ENCODE results near the gene CALR3.
"Not testable (repeated sequence)": the region's sequence is repeated elsewhere in the genome, so short reads cannot be mapped to it uniquely, and the experiment has no call there.

The CALR3 gene

DNA sequence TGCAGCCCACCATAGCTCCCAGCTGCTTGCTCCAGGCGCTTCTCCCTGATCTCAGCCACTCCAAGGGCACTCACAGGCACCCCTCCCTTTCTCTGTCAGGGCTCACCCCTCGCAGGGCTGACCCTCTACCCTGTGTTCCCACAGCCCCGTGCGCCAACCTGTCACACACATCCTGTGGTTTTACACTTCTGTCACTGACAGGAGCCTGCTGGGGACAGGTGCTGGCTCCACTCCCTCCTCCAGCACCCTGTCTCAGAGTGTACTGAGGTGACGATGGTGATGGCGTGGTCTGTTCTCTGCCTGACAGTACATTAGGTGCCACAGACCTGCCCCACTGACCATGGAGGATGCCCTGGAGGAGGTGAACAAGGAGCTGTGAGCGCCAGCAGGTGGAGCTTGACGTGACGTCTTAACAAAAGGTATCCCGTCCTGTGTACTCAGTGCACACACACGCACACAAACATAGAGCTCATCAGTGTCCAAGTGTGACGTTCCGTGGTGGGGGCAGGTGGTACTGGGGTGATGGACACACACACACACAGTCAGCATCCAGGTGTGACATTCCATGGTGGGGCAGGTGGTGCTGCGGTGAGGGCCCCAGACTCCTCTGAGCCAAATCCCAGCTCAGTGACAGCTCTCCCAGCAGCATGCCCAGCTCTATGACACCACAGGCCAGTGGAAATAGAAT, 21.1 kb upstream of the CALR3 start:
- ATAC-seq (peak; percentile 31), DNase-seq (ENCODE audit: low spot score in 2 of 2) (no peak)
- Mint-ChIP-seq H3K36me3 (peaks cover 53% of the 10 kb centered on the region), H3K27ac (peak overlapping the region; percentile 50), H3K4me3 (no peak overlapping the region), H3K4me1 (peaks cover 13% of the 10 kb centered on the region), H3K9me3 (no peaks in the 10 kb centered on the region)

DNA sequence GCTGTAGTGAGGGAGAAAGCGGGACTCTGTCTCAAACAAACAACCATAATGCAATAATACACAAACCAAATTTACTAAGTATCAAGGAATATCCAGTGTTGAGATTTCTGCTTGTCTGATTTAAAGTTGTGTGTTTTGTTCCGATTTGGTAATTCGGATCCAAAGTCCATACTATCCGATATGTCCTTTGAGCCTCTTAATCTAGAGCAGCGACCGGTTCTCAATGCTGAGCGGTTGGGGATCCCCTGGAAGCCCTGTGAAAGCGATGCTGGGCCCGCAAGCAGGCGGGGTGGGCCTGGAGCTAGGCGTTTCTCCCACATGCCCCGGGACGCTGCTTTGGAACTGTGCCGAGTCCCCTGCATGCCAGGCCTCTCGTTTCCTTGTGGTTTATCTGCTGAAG, 20.4 kb upstream of the CALR3 start:
- no peak for ATAC-seq
- no peak overlapping the region for H3K27ac Mint-ChIP-seq

DNA sequence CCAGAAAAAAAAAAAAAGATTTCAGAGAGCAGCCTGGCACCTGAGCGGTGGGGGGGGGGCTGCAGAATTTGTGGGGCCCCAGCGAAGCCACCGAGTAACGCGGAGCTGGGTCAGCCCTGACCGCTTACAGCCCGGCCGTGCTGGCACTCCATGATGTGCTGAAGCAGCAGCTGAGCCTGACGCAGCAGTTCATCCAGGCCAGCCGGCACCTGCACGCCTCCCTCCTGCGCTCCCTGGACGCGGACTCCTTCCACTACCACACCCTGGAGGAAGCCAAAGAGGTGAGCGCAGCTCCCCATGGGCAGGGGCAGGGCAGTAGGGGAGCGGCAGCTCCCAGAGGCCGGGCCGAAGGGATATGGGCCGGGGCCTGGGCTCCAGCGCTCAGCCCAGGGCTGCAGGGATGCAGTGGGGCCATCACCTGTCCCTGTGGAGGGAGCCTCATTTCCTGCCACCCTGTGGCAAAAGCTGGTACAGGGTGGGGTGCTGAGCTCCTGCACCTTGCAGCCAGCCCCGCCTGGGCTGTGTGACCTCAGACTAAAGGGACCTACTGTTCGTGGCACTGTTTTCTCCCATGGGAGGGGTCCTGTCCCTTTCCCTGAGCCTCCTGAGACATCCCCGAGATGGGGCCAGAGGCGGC, 18.5 kb upstream of the CALR3 start:
- peaks cover 13% of the 10 kb centered on the region for H3K4me1 Mint-ChIP-seq
- no peak for ATAC-seq
- no peak overlapping the region for H3K4me3 Mint-ChIP-seq
- H3K9me3 Mint-ChIP-seq, result no peaks in the 10 kb centered on the region
- no peak overlapping the region for H3K27ac Mint-ChIP-seq
- no peak for DNase-seq (ENCODE audit: low spot score in 2 of 2)
- H3K36me3 Mint-ChIP-seq, result peaks cover 34% of the 10 kb centered on the region

More for the DNA sequence above, 20.4 kb upstream of the CALR3 start:
- Mint-ChIP-seq H3K4me3 (no peak overlapping the region), H3K9me3 (no peaks in the 10 kb centered on the region), H3K4me1 (peaks cover 13% of the 10 kb centered on the region), H3K36me3 (peaks cover 51% of the 10 kb centered on the region)
- no peak for DNase-seq (ENCODE audit: low spot score in 2 of 2)

DNA sequence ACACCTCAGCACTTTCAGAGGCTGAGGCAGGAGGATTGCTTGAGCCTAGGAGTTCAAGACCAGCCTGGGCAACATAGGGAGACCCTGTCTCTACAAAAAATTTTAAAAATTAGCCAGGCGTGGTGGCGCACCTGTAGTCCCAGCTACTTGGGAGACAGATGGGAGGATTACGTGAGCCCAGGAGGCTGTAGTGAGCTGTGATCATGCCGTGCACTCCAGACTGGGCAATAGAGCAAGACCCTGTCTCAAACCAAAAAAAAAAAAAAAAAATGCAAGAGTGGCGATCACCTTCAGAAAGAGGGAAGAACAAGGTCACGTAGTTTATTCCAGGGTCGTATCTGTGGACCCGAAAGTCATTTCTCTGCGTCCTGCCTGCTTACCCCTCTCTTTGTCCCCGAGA, 16.6 kb upstream of the CALR3 start:
- not testable (repeated sequence) for H3K9me3 Mint-ChIP-seq; H3K4me3 Mint-ChIP-seq; ATAC-seq; DNase-seq (ENCODE audit: low spot score in 2 of 2)
- peak overlapping the region; percentile 33 for H3K27ac Mint-ChIP-seq
- peaks cover 10% of the 10 kb centered on the region for H3K4me1 Mint-ChIP-seq
- H3K36me3 Mint-ChIP-seq, result peaks cover 20% of the 10 kb centered on the region

DNA sequence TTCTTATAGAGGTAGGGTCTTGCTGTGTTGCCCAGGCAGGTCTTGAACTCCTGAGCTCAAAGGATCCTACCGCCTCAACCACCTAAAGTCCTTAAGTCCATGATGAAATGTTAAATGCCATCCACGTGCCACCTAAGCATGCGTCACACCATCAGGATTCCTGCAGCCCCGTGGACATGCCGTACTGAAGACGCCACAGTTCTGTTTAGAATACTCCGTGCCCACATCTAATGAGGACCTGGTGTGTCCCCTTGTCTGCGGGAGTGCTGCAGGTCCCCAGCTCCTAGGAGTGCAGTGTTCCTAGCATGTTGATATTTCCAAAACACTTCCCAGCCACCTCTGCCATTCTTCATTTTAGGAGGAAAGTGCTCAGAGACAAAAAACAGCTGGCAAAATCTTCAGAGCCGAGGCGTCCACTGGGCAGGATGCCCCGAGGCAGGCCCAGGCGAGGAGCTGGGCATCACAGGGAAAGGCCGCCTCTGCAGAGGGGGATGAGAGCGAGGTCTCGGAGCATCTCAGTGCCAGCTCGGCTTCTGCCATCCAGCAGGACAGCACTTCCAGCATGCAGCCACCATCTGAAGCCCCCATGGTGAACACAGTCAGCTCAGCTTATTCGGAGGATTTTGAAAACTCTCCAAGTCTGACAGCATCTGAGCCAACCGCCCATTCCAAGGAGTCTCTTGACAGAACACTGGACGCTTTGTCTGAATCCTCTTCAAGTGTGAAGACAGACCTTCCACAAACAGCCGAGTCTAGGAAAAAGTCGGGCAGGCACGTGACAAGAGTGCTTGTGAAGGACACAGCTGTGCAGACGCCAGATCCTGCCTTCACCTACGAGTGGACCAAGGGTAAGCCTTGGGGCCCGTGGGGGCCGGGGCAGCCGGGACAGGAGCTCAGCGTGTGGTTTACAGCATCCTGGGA, 13.4 kb upstream of the CALR3 start:
- no peak for DNase-seq (ENCODE audit: low spot score in 2 of 2)
- no peak for ATAC-seq
- Mint-ChIP-seq H3K4me1 (no peaks in the 10 kb centered on the region), H3K4me3 (no peak overlapping the region), H3K27ac (no peak overlapping the region), H3K9me3 (no peaks in the 10 kb centered on the region), H3K36me3 (peaks cover 22% of the 10 kb centered on the region)

DNA sequence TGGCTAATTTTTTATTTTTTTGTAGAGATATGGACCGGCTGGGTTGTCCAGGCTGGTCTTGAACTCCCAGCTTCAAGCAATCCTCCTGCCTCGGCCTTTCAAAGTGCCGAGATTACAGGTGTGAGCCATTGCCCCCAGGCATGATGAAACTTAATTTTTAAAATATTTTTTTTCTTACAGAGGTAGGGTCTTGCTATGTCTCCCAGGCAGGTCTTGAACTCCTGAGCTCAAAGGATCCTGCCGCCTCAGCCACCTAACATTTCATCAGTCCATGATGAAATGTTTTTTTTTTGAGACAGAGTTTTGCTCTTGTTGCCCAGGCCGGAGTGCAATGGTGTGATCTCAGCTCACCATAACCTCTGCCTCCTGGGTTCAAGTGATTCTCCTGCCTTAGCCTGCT, 12.6 kb upstream of the CALR3 start:
- Mint-ChIP-seq H3K4me1 (no peaks in the 10 kb centered on the region), H3K9me3 (no peaks in the 10 kb centered on the region), H3K27ac (no peak overlapping the region), H3K4me3 (no peak overlapping the region), H3K36me3 (peaks cover 22% of the 10 kb centered on the region)
- DNase-seq (ENCODE audit: low spot score in 2 of 2), result no peak
- ATAC-seq, result no peak

DNA sequence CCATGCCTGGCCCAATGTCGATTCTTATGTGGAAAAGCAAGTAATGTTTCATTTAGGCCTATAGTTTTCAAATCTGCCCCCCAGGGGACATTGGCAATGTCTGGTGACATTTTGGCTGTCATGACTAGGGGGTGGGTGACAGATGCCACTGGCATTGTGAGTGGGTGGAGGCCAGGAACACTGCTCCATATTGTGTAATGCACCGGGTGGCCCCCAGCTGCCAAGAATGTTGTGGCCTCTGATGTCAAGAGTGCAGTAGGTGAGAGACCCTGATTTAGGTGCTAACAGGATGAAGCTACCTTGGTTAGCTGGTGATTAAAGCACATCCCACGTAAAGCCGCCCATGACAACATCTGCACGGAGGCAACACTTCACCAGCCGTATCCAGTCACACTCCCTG, 11.0 kb upstream of the CALR3 start:
- DNase-seq (ENCODE audit: low spot score in 2 of 2) (no peak), ATAC-seq (no peak)
- Mint-ChIP-seq H3K9me3 (no peaks in the 10 kb centered on the region), H3K4me1 (no peaks in the 10 kb centered on the region), H3K4me3 (no peak overlapping the region), H3K27ac (no peak overlapping the region), H3K36me3 (peaks cover 28% of the 10 kb centered on the region)

DNA sequence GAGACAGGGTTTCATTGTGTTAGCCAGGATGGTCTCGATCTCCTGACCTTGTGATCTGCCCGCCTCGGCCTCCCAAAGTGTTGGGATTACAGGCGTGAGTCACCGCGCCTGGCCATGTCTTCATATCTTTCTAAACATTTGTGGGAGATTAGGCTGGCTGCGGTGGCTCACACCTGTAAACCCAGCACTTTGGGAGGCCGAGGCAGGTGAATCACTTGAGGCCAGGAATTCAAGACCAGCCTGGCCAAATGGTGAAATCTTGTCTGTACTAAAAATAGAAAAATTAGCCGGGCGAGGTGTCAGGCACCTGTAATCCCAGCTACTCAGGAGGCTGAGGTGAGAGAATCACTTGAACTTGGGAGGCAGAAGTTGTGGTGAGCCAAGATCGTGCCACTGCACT, 10.2 kb upstream of the CALR3 start:
- not testable (repeated sequence) for H3K4me1 Mint-ChIP-seq; H3K4me3 Mint-ChIP-seq; ATAC-seq; DNase-seq (ENCODE audit: low spot score in 2 of 2); H3K9me3 Mint-ChIP-seq; H3K27ac Mint-ChIP-seq
- H3K36me3 Mint-ChIP-seq, result peaks cover 30% of the 10 kb centered on the region

DNA sequence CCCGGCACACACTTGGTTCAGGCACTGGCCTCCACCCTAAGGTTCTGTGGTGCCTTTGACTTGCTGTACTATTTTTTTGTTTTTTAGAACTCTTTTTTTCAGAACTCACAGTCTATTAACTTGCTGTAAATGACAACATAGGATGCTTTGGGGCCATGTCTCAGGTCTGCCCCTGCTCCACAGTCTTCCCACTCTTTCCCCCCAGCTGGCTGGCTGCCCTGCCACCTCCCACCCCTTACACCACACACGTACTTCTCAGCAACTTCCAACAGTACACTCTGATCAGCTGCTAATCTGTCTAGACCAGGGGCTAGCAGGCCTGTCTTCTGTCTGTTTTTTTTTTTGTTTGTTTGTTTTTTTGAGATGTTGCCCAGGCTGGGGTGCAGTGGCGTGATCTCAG, 8.3 kb upstream of the CALR3 start:
- H3K9me3 Mint-ChIP-seq, result no peaks in the 10 kb centered on the region
- DNase-seq (ENCODE audit: low spot score in 2 of 2), result no peak
- H3K4me1 Mint-ChIP-seq, result no peaks in the 10 kb centered on the region
- no peak for ATAC-seq
- H3K4me3 Mint-ChIP-seq, result no peak overlapping the region
- H3K27ac Mint-ChIP-seq, result no peak overlapping the region
- peaks cover 26% of the 10 kb centered on the region for H3K36me3 Mint-ChIP-seq

DNA sequence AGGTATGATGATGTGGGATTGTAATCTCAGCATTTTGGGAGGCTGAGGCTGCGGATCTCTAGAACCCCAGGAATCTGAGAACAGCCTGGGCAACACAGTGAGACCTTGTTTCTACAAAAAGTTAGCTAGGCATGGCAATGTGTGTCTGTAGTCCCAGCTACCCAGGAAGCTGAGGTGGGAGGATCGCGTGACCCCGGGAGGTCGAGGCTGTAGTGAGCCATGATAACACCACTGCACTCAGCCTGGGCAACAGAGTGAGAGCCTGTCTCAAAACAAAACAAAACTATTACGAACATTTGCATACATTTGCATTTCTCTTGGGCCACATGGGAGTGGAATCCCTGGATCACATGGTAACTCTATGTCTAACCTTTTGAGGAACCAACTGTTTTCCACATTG, 1.9 kb upstream of the CALR3 start:
- Mint-ChIP-seq H3K36me3 (peaks cover 20% of the 10 kb centered on the region), H3K9me3 (no peaks in the 10 kb centered on the region), H3K4me3 (peak overlapping the region; percentile 96), H3K27ac (no peak overlapping the region), H3K4me1 (peaks cover 9% of the 10 kb centered on the region)
- ATAC-seq (no peak), DNase-seq (ENCODE audit: low spot score in 2 of 2) (no peak)

DNA sequence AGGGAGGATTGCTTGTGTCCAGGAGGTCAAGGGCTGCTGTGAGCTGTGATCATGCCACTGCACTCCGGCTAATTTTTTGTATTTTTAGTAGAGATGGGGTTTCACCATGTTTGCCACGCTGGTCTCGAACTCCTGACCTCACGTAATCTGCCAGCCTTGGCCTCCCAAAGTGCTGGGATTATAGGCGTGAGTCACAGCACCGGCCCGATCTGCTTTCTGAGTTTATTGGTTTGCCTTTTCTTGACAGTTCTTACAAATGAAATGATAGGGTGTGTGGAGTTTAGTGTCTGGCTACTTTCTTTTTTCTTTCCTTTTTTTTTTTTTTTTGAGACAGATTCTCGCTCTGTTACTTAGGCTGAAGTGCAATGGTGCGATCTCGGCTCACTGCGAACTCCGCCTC, 1.1 kb upstream of the CALR3 start:
- ATAC-seq, result no peak
- H3K36me3 Mint-ChIP-seq, result peaks cover 13% of the 10 kb centered on the region
- H3K27ac Mint-ChIP-seq, result peak overlapping the region; percentile 96
- H3K4me3 Mint-ChIP-seq, result peak overlapping the region; percentile 96
- no peak for DNase-seq (ENCODE audit: low spot score in 2 of 2)
- H3K9me3 Mint-ChIP-seq, result no peaks in the 10 kb centered on the region
- H3K4me1 Mint-ChIP-seq, result peaks cover 9% of the 10 kb centered on the region

DNA sequence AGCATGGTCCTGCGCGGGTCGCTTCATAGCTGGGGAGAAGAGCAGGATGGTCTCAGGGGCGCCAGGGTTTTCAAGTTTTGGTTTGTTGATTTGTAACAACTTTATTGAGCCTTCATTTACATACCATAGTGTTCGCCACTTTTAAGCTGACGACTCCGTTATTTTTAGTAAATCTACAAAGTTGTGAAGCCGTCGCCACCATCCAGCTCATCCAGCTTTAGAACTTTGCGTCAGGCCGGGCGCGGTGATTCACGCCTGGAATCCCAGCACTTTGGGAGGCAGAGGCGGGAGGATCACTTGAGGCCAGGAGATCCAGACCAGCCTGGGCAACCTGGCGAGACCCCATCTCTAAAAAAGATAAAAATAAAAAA, 631 bp upstream of the CALR3 start:
- H3K4me3 Mint-ChIP-seq, result peak overlapping the region; percentile 96
- no peak for ATAC-seq
- no peaks in the 10 kb centered on the region for H3K9me3 Mint-ChIP-seq
- H3K36me3 Mint-ChIP-seq, result peaks cover 9% of the 10 kb centered on the region
- H3K27ac Mint-ChIP-seq, result peak overlapping the region; percentile 96
- DNase-seq (ENCODE audit: low spot score in 2 of 2), result no peak
- H3K4me1 Mint-ChIP-seq, result peaks cover 9% of the 10 kb centered on the region

DNA sequence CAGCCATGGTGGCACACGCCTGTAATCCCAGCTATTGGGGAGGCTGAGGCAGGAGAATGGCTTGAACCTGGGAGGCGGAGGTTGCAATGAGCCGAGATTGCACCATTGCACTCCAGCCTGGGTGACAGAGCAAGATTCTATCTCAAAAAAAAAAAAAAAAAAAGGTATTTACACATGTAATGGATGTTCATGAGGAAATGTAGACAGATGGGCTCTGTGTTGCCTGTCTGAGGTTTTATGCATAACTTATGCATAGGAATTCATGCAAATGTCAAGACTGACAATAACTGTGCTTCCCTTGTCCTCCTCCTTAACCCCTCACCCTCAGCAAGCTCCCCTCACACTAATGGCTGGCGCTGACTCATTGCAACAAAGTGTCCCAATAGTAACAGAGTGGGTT, 9.5 kb downstream of the CALR3 start:
- H3K36me3 Mint-ChIP-seq; H3K4me1 Mint-ChIP-seq; H3K27ac Mint-ChIP-seq; H3K9me3 Mint-ChIP-seq; ATAC-seq; H3K4me3 Mint-ChIP-seq; DNase-seq (ENCODE audit: low spot score in 2 of 2): not testable (repeated sequence)

DNA sequence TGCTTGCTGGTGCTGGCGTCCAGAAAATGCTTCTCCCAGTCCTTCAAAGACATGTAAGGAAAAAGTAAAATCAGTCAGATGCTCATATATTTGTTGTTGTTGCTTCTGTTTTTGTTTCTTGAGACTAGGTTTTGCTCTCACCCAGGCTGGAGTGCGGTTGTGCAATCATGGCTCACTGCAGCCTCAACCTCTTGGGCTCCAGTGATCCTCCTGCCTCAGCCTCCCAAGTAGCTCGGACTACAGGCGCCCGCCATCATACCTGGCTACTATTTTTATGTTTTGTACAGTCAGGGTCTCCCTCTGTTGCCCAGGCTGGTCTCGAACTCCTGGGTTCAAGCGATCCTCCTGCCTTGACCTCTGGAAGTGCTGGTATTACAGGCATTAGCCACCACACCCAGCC, 13.2 kb downstream of the CALR3 start:
- no peaks in the 10 kb centered on the region for H3K9me3 Mint-ChIP-seq
- no peaks in the 10 kb centered on the region for H3K36me3 Mint-ChIP-seq
- DNase-seq (ENCODE audit: low spot score in 2 of 2) (no peak), ATAC-seq (no peak)
- no peaks in the 10 kb centered on the region for H3K4me1 Mint-ChIP-seq
- no peak overlapping the region for H3K4me3 Mint-ChIP-seq
- no peak overlapping the region for H3K27ac Mint-ChIP-seq

DNA sequence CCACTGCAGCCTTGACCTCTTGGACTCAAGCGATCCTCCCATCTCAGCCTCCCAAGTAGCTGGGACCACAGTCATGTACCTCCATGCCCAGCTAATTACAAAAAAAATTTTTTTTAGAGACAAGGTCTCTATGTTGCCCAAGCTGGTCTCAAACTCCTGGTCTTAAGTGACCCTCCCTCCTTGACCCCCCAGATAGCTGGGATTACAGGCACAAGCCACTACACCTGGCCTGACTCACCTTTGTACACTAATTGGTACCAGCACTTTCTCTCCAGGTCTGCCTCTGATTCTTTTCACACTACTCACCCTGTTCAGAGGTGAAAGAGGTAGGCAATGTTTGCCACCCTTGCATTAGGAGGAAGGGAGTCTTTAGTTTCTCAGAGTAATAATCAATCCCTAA, 18.7 kb downstream of the CALR3 start:
- H3K27ac Mint-ChIP-seq, result no peak overlapping the region
- H3K4me1 Mint-ChIP-seq, result no peaks in the 10 kb centered on the region
- no peak for DNase-seq (ENCODE audit: low spot score in 2 of 2)
- no peaks in the 10 kb centered on the region for H3K36me3 Mint-ChIP-seq
- no peaks in the 10 kb centered on the region for H3K9me3 Mint-ChIP-seq
- no peak for ATAC-seq
- H3K4me3 Mint-ChIP-seq, result no peak overlapping the region

DNA sequence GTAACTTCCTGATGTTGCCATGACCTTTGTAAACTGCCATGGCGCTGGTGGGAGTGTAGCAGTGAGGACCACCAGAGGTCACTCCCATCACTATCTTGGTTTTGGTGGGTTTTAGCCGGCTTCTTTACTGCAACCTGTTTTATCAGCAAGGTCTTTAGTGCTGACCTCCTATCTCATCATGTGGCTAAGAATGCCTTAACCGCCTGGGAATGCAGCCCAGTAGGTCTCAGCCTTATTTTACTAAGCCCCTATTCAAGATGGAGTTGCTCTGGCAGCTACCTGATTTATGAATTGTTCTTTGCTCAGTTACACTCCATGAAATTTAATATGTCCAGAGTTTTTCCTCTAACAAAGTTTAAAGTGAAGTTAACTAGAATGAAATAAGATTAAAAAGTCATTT, 19.6 kb downstream of the CALR3 start:
- no peaks in the 10 kb centered on the region for H3K9me3 Mint-ChIP-seq
- no peaks in the 10 kb centered on the region for H3K36me3 Mint-ChIP-seq
- no peak overlapping the region for H3K4me3 Mint-ChIP-seq
- no peak overlapping the region for H3K27ac Mint-ChIP-seq
- no peaks in the 10 kb centered on the region for H3K4me1 Mint-ChIP-seq
- no peak for DNase-seq (ENCODE audit: low spot score in 2 of 2)
- no peak for ATAC-seq

All from stimulated activated effector memory CD8-positive, alpha-beta T cell treated with anti-CD3 and anti-CD28 coated beads, Interleukin-12 subunit alpha, Interleukin-12 subunit beta, amount 100 ng/mL, for 72 hours (primary cell).